Measurements from ENCODE around the gene NDUFS2. TPM values are rescaled to one million over a fixed set of nuclear protein-coding genes. Genes with fewer than 3 reads are reported as not detected.

The NDUFS2 gene
- total and polyA plus RNA-seq, 9 of the 15 experiments (the other 6 are each of a cell fraction or from before 2014, with no cell fraction given) = 70.0 to 176 (median 141) TPM

DNA sequence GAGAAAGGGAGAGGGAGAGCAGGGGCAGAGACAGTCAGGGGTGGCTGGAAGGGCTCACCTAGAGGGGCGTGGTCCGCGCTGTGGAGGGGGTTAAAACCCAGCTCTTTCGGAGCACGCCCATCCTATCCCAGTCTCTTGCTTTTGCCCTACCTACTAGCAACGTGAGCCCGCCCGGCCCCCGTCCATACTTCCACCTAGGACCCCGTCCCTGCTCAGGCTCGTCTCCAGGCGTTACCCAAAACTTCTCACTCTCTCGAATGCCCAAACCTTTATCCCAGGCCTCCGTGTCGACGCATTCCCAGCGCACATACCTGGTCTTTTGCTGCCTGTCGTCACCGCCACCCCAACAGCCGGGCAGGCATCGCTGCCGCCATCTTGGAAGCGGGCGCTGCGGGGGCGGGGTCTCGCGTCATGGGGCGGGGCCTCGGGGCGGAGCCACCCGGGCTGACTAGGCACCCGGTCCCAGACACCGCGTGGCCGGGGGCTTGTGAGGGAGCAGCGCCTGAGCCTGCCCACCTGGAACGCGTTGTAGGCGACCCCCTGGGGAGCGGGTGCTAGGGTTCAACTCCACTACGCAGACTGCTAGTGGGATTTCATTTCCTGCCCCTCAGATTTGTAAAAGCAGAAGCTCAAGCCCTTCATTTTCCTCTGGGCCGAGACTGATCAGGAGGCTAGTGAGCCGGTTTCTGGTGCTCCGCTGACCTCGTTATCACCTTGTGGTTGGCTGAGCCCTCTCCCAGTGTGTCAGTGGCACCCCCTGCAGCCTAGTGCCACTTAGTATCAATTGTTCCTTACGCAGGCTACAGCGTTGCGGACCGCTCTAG, 24.8 kb upstream of the NDUFS2 start, which contains the start of gene B4GALT3:
Gene B4GALT3, minus strand, starts transcription at position 396 of the 824 bp plus-strand sequence. CDS start 1,447 bp downstream, outside the sequence.
- in situ Hi-C loops (cut with MboI) = no loop called here
- Histone ChIP-seq H3K4me1 (replicated peaks in 1 of 2; ENCODE audit: control insufficient read depth in 2 of 2, insufficient read depth in 2 of 2, low read length in 2 of 2) (peaks cover 25 to 42% of the 10 kb centered on the region in 2 experiments; a peak in 4 of 5 replicates), H3K27ac (ENCODE audit: extremely low read depth, low read depth, low read length) (peak within 1 kb of the TSS; percentile 96), H3K36me3 (ENCODE audit: control insufficient read depth, insufficient read depth, low read length) (peaks cover 40% of the 10 kb centered on the region), H3K9me3 (replicated peaks; ENCODE audit: control insufficient read depth, insufficient read depth, low read depth, low read length) (no peaks in the 10 kb centered on the region), H3K9me1 (ENCODE audit: control insufficient read depth, insufficient read depth, low read length) (no peaks in the 10 kb centered on the region), H3K4me2 (ENCODE audit: insufficient read depth, low read length) (peak within 1 kb of the TSS; percentile 99), H3K79me2 (ENCODE audit: control insufficient read depth, insufficient read depth, low read length) (peaks cover 26% of the 10 kb centered on the region), H3K9ac (ENCODE audit: insufficient read depth in 1 of 2, low read depth in 2 of 2, low read length in 2 of 2) (peak within 1 kb of the TSS; percentile 87 to 96), H3K27me3 (ENCODE audit: control insufficient read depth in 2 of 2, insufficient read depth in 2 of 2, low read length in 2 of 2) (no peaks in the 10 kb centered on the region), H3K4me3 (peak within 1 kb of the TSS; percentile 90), H4K20me1 (replicated peaks; ENCODE audit: control insufficient read depth, insufficient read depth, low read length) (no peaks in the 10 kb centered on the region), H2AFZ (ENCODE audit: low read depth, low read length) (peak within 1 kb of the TSS; percentile 98)
- ATAC-seq (peak; percentile 94), DNase-seq (ENCODE audit: extremely low read depth in 1 of 4, low spot score in 3 of 4) (peak; percentile 91 to 98 (median 98)), FAIRE-seq (peak; percentile 97)
- WGBS (ENCODE audit: insufficient coverage, low coverage, missing lambda C conversion rate) = under 1% methylated on average over 25 of the region's 50 CpGs
- intact Hi-C loops (cut with micrococcal nuclease) = loop anchor here (1.0 to 10.0 kb wide), 6 partner anchors 11 to 343 kb away; partner anchors contain the start of genes PPOX and USP21
- ChIA-PET POLR2A (interaction anchor here (0.6 to 2.3 kb wide), 12 partner anchors 9 to 142 kb away, joined by 3 to 33 read pairs (median 3); partner anchors contain the start of genes NDUFS2 and PPOX), CTCF (ENCODE audit: low intra/inter-chr PET ratio) (interaction anchor here (0.7 to 1.7 kb wide), 3 partner anchors 105 to 204 kb away, joined by 3 to 4 read pairs (median 3); no protein-coding TSS in a partner anchor)
- TSS peak; percentile 95 for BruUV-seq (replicated peaks)
- TF ChIP-seq PHF8 (IDR thresholded peaks at IDR 0.05; ENCODE audit: borderline replicate concordance, low read length) = peak; percentile 97; the same call in 1 of the 2 replicates
- TF ChIP-seq RBFOX2 (IDR thresholded peaks at IDR 0.05; ENCODE audit: low read depth, low read length) = peak; percentile 95
- TF ChIP-seq L3MBTL2 (IDR thresholded peaks at IDR 0.05) = peak; percentile 98
- TF ChIP-seq JUND (IDR thresholded peaks at IDR 0.05; ENCODE audit: borderline replicate concordance, low read depth, low read length) = peak; percentile 49; the same call in 1 of the 2 replicates
- no peak; the same call in 2 of the 3 replicates for TF ChIP-seq JUND (tag; IDR thresholded peaks at IDR 0.05; ENCODE audit: borderline replicate concordance, low read depth, low read length)
- TF ChIP-seq TAL1 (IDR thresholded peaks at IDR 0.05) = 0 out of 2 replicates have a peak, but pooled peaks have one; percentile 3
- TF ChIP-seq ZNF764 (CRISPR knock-in tag; IDR thresholded peaks at IDR 0.05; ENCODE audit: low read depth) = no peak
- peak; percentile 41; the same call in 1 of the 2 replicates for TF ChIP-seq MBD2 (IDR thresholded peaks at IDR 0.05; ENCODE audit: borderline replicate concordance, low read depth)
- TF ChIP-seq HCFC1 (IDR thresholded peaks at IDR 0.05; ENCODE audit: low read depth, low read length) = peak; percentile 73
- TF ChIP-seq ZBTB1 (CRISPR knock-in tag; IDR thresholded peaks at IDR 0.05; ENCODE audit: borderline replicate concordance, low read depth) = peak; percentile 48; the same call in 1 of the 2 replicates
- TF ChIP-seq TAF1 (IDR thresholded peaks at IDR 0.05; ENCODE audit: control insufficient read depth, extremely low read depth, insufficient read depth, low read length, severe bottlenecking) = peak; percentile 79
- TF ChIP-seq, protein P1, sequence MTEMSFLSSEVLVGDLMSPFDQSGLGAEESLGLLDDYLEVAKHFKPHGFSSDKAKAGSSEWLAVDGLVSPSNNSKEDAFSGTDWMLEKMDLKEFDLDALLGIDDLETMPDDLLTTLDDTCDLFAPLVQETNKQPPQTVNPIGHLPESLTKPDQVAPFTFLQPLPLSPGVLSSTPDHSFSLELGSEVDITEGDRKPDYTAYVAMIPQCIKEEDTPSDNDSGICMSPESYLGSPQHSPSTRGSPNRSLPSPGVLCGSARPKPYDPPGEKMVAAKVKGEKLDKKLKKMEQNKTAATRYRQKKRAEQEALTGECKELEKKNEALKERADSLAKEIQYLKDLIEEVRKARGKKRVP (CRISPR knock-in tag; IDR thresholded peaks at IDR 0.05) = 0 out of 2 replicates have a peak, but pooled peaks have one; percentile 8
- TF ChIP-seq, protein P2, sequence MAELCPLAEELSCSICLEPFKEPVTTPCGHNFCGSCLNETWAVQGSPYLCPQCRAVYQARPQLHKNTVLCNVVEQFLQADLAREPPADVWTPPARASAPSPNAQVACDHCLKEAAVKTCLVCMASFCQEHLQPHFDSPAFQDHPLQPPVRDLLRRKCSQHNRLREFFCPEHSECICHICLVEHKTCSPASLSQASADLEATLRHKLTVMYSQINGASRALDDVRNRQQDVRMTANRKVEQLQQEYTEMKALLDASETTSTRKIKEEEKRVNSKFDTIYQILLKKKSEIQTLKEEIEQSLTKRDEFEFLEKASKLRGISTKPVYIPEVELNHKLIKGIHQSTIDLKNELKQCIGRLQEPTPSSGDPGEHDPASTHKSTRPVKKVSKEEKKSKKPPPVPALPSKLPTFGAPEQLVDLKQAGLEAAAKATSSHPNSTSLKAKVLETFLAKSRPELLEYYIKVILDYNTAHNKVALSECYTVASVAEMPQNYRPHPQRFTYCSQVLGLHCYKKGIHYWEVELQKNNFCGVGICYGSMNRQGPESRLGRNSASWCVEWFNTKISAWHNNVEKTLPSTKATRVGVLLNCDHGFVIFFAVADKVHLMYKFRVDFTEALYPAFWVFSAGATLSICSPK (IDR thresholded peaks at IDR 0.05; ENCODE audit: borderline replicate concordance) = no peak
